Activated naive CD4-positive, alpha-beta T cell treated with anti-CD3 and anti-CD28 coated beads for 36 hours (primary cell): ENCODE measurements around the gene CCL16. TPM values are rescaled to one million over a fixed set of nuclear protein-coding genes. Genes with fewer than 3 reads are reported as not detected.

Experiments
- CTCF ChIA-PET: fragments of 350-600 bp; sonication (Branson Sonifier 250); formaldehyde crosslinking; loops from one replicate; lab custom pipeline; 2021; ENCODE audit warnings: antibody characterized with exemption; lab: Charles Lee
- DNase-seq: peaks from one replicate; pipeline ENCODE4 v3.0.0-alpha.2; 2020
- H3K27ac Mint-ChIP-seq: one replicate; pipeline ENCODE4 v1.8.0; 2021; ENCODE audit warnings: mild to moderate bottlenecking, mixed read lengths
- H3K27me3 Mint-ChIP-seq: one replicate; pipeline ENCODE4 v1.8.0; 2021; ENCODE audit warnings: low read depth, mixed read lengths
- H3K36me3 Mint-ChIP-seq: one replicate; pipeline ENCODE4 v1.8.0; 2021; ENCODE audit warnings: low read depth, mixed read lengths
- H3K4me1 Mint-ChIP-seq: one replicate; pipeline ENCODE4 v1.8.0; 2021; ENCODE audit warnings: low read depth, mixed read lengths
- H3K4me3 Mint-ChIP-seq: one replicate; pipeline ENCODE4 v1.8.0; 2021; ENCODE audit warnings: mild to moderate bottlenecking, moderate library complexity, mixed read lengths
- H3K9me3 Mint-ChIP-seq: one replicate; pipeline ENCODE4 v1.8.0; 2021; ENCODE audit warnings: mixed read lengths
- intact Hi-C: fragments of 100-400 bp; cut with micrococcal nuclease; formaldehyde crosslinking; loops from one replicate; pipeline ENCODE4 v1.15.1; 2023
- total RNA-seq, 2 experiments: library from RNA; stranded (reverse); gene quantifications; one replicate each; pipeline ENCODE4 v1.2.3, GENCODE V29; 2021

Gene CCL16
- total RNA-seq, 2 experiments from 2014 or later, result not detected

GRCh38 chr17:35930211-35931065 is 50.9 kb downstream of the CCL16 start, which contains the start of gene RDM1:
Gene RDM1 (minus strand): TSS chr17:35930773. CDS start chr17:35930727, 46 bp downstream.
- Mint-ChIP-seq H3K4me1 (peaks cover 15% of the 10 kb centered on the region), H3K9me3 (no peaks in the 10 kb centered on the region), H3K36me3 (peaks cover 2% of the 10 kb centered on the region), H3K27me3 (peaks cover 5% of the 10 kb centered on the region), H3K4me3 (peak within 1 kb of the TSS; percentile 82), H3K27ac (peak within 1 kb of the TSS; percentile 43)
- intact Hi-C loops, result loop anchor here (5.0 to 10.0 kb wide), 2 partner anchors 56 to 83 kb away; no protein-coding TSS in a partner anchor
- peak; percentile 96 for DNase-seq
- CTCF ChIA-PET, result interaction anchor here (0.6 to 1.5 kb wide), 5 partner anchors 39 to 189 kb away, joined by 3 to 5 read pairs (median 3); no protein-coding TSS in a partner anchor

GRCh38 chr17:35927714-35928113 is 53.6 kb downstream of the CCL16 start:
- Mint-ChIP-seq H3K9me3 (no peaks in the 10 kb centered on the region), H3K4me3 (no peak overlapping the region), H3K4me1 (peaks cover 17% of the 10 kb centered on the region), H3K36me3 (peaks cover 12% of the 10 kb centered on the region), H3K27me3 (peaks cover 5% of the 10 kb centered on the region), H3K27ac (no peak overlapping the region)
- no peak for DNase-seq
- CTCF ChIA-PET, result interaction anchor here (0.7 to 1.6 kb wide), 2 partner anchors 79 to 145 kb away, joined by 3 to 4 read pairs; no protein-coding TSS in a partner anchor
- intact Hi-C loops, result no loop called here

Other genes starting within 250 kb of the CCL16 start
- 1 to 10 TPM in 1 of 2 experiments, under 1 TPM in 1; 0.96 to 1.1 TPM for gene RASL10B, start 249.9 kb downstream of the CCL16 start, total RNA-seq
- gene GAS2L2, start 228.3 kb downstream of the CCL16 start, total RNA-seq, result under 1 TPM in 1 of 2 experiments, not detected in 1; 0.07 TPM
- not detected for gene C17orf50, start 220.6 kb downstream of the CCL16 start, total RNA-seq
- gene MMP28, start 185.9 kb downstream of the CCL16 start, total RNA-seq, result under 1 TPM; 0.19 to 0.35 TPM
- gene TAF15, start 172.0 kb downstream of the CCL16 start, total RNA-seq, result 100 to 1,000 TPM; 252 to 256 TPM
- not detected for gene HEATR9, start 112.6 kb downstream of the CCL16 start, total RNA-seq
- gene CCL5, start 101.1 kb downstream of the CCL16 start, total RNA-seq, result 1 to 10 TPM; 1.9 to 2.5 TPM
- gene RDM1, start 50.7 kb downstream of the CCL16 start, total RNA-seq, result 10 to 100 TPM; 18.6 to 21.6 TPM
- not detected for gene LYZL6, start 37.8 kb downstream of the CCL16 start, total RNA-seq
- gene CCL14, start 5.2 kb upstream of the CCL16 start, total RNA-seq, result not detected
- not detected for gene CCL15, start 20.1 kb upstream of the CCL16 start, total RNA-seq
- not detected for gene CCL23, start 36.5 kb upstream of the CCL16 start, total RNA-seq
- not detected for gene CCL18, start 82.8 kb upstream of the CCL16 start, total RNA-seq
- 1 to 10 TPM; 8.3 TPM for gene CCL3, start 108.6 kb upstream of the CCL16 start, total RNA-seq
- 1 to 10 TPM; 4.6 to 5.5 TPM for gene CCL4, start 122.3 kb upstream of the CCL16 start, total RNA-seq
- 1 to 10 TPM; 1.8 to 2.6 TPM for gene TBC1D3B, start 195.1 kb upstream of the CCL16 start, total RNA-seq
- 1 to 10 TPM; 1.9 to 2.0 TPM for gene CCL3L1, start 215.3 kb upstream of the CCL16 start, total RNA-seq
- 1 to 10 TPM; 1.0 to 1.4 TPM for gene CCL4L2, start 229.6 kb upstream of the CCL16 start, total RNA-seq